ENCODE measurements around the gene ITPR1. TPM values are rescaled to one million over a fixed set of nuclear protein-coding genes. Genes with fewer than 3 reads are reported as not detected.

ITPR1 gene
- total RNA-seq, 1 donor from 2014 or later = 6.7 TPM

DNA sequence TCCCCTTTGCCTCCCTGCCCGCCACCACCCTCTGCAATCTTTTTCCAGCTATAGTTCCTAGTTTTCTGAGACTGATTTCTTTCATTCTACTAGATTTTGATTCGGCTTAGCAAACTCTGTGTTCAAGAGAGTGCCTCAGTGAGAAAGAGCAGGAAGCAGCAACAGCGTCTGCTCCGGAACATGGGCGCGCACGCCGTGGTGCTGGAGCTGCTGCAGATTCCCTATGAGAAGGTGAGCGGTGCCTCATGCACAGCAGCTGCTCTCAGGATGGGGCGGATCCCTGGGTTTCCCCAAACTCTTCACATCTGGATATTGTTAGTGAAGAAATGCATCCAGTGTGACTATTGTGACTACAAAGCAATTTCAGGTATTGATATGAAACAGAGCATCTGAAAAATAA, 191.8 kb downstream of the ITPR1 start:
- Mint-ChIP-seq H3K27ac (ENCODE audit: unreplicated experiment) (no peak overlapping the region), H3K27me3 (ENCODE audit: low read depth, unreplicated experiment) (no peaks in the 10 kb centered on the region), H3K4me3 (ENCODE audit: unreplicated experiment) (no peak overlapping the region), H3K36me3 (ENCODE audit: low read depth, unreplicated experiment) (peaks cover 7% of the 10 kb centered on the region), H3K9me3 (ENCODE audit: unreplicated experiment) (no peaks in the 10 kb centered on the region), H3K4me1 (ENCODE audit: low read depth, unreplicated experiment) (peaks cover 19% of the 10 kb centered on the region)
- FAIRE-seq = no peak
- no peak overlapping the region for H3K4me3 ChIP-seq (ENCODE audit: insufficient read depth, low read depth, low read length)
- no peak overlapping the region for H2AFZ ChIP-seq (ENCODE audit: low read depth, low read length)
- no peaks in the 10 kb centered on the region for H4K20me1 ChIP-seq (ENCODE audit: insufficient read depth, low read length)
- no peak for DNase-seq (ENCODE audit: low read depth)
- no peaks in the 10 kb centered on the region for H3K27me3 ChIP-seq (ENCODE audit: insufficient read depth, low read length)
- H3K79me2 ChIP-seq (ENCODE audit: insufficient read depth, low read length) = no peaks in the 10 kb centered on the region
- H3K4me1 ChIP-seq (ENCODE audit: insufficient read depth, low read length) = no peaks in the 10 kb centered on the region
- H3K9me3 ChIP-seq (ENCODE audit: insufficient read depth, low read depth, low read length) = no peaks in the 10 kb centered on the region
- TF ChIP-seq, protein P1, sequence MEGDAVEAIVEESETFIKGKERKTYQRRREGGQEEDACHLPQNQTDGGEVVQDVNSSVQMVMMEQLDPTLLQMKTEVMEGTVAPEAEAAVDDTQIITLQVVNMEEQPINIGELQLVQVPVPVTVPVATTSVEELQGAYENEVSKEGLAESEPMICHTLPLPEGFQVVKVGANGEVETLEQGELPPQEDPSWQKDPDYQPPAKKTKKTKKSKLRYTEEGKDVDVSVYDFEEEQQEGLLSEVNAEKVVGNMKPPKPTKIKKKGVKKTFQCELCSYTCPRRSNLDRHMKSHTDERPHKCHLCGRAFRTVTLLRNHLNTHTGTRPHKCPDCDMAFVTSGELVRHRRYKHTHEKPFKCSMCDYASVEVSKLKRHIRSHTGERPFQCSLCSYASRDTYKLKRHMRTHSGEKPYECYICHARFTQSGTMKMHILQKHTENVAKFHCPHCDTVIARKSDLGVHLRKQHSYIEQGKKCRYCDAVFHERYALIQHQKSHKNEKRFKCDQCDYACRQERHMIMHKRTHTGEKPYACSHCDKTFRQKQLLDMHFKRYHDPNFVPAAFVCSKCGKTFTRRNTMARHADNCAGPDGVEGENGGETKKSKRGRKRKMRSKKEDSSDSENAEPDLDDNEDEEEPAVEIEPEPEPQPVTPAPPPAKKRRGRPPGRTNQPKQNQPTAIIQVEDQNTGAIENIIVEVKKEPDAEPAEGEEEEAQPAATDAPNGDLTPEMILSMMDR (IDR thresholded peaks at IDR 0.05; ENCODE audit: insufficient read depth, low read depth, low read length) = no peak
- TF ChIP-seq EZH2 (IDR thresholded peaks at IDR 0.05; ENCODE audit: insufficient read depth, low read length) = no peak
- H3K36me3 ChIP-seq (ENCODE audit: insufficient read depth, low read length) = no peaks in the 10 kb centered on the region
- H3K9ac ChIP-seq (ENCODE audit: low read length) = no peak overlapping the region
- no peak overlapping the region for H3K4me2 ChIP-seq (ENCODE audit: low read length)
- no peak overlapping the region for H3K27ac ChIP-seq (ENCODE audit: low read depth, low read length)

DNA sequence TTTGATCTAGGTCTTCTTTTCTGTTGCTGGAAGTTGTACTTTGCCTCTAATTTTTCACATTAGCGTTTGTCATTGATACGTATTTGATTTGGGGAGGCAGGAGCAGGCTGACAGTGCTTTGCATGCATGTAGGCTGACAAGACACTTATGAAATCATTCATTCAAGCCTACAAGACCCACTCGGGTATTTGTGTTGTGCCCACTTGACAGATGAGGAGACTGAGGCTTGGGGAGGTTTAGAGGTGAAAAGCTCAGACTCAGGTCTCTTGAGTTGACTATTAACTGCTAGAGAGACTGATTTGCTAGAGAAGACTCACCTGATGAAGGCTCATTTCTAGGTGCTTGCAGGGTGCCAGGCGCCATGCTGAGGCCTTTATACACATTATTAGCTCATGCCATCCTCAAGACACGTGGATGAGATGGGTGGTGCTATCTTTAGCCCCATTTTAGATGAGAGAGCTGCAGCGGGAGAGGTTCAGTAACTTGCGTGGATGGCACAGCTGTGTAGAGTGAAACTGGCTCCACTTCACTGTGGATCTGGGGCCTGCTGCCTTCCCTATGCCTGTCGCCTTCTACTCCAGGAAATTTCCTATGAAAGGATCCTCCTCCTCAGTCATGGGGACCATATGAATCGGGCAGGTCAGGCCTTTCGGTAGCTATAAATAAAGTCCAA, 192.7 kb downstream of the ITPR1 start:
- Histone ChIP-seq H3K27ac (ENCODE audit: low read depth, low read length) (no peak overlapping the region), H3K4me2 (ENCODE audit: low read length) (no peak overlapping the region), H3K9ac (ENCODE audit: low read length) (no peak overlapping the region), H3K79me2 (ENCODE audit: insufficient read depth, low read length) (no peaks in the 10 kb centered on the region), H3K4me1 (ENCODE audit: insufficient read depth, low read length) (no peaks in the 10 kb centered on the region), H3K36me3 (ENCODE audit: insufficient read depth, low read length) (no peaks in the 10 kb centered on the region), H2AFZ (ENCODE audit: low read depth, low read length) (no peak overlapping the region), H3K4me3 (ENCODE audit: insufficient read depth, low read depth, low read length) (no peak overlapping the region), H3K27me3 (ENCODE audit: insufficient read depth, low read length) (no peaks in the 10 kb centered on the region), H4K20me1 (ENCODE audit: insufficient read depth, low read length) (no peaks in the 10 kb centered on the region), H3K9me3 (ENCODE audit: insufficient read depth, low read depth, low read length) (no peaks in the 10 kb centered on the region)
- H3K27me3 Mint-ChIP-seq (ENCODE audit: low read depth, unreplicated experiment) = no peaks in the 10 kb centered on the region
- no peak overlapping the region for H3K4me3 Mint-ChIP-seq (ENCODE audit: unreplicated experiment)
- TF ChIP-seq, protein P1 (IDR thresholded peaks at IDR 0.05; ENCODE audit: insufficient read depth, low read depth, low read length) = no peak
- no peak for TF ChIP-seq EZH2 (IDR thresholded peaks at IDR 0.05; ENCODE audit: insufficient read depth, low read length)
- H3K4me1 Mint-ChIP-seq (ENCODE audit: low read depth, unreplicated experiment) = peaks cover 13% of the 10 kb centered on the region
- H3K27ac Mint-ChIP-seq (ENCODE audit: unreplicated experiment) = no peak overlapping the region
- FAIRE-seq (no peak), DNase-seq (ENCODE audit: low read depth) (no peak)
- no peaks in the 10 kb centered on the region for H3K9me3 Mint-ChIP-seq (ENCODE audit: unreplicated experiment)
- H3K36me3 Mint-ChIP-seq (ENCODE audit: low read depth, unreplicated experiment) = peaks cover 10% of the 10 kb centered on the region

DNA sequence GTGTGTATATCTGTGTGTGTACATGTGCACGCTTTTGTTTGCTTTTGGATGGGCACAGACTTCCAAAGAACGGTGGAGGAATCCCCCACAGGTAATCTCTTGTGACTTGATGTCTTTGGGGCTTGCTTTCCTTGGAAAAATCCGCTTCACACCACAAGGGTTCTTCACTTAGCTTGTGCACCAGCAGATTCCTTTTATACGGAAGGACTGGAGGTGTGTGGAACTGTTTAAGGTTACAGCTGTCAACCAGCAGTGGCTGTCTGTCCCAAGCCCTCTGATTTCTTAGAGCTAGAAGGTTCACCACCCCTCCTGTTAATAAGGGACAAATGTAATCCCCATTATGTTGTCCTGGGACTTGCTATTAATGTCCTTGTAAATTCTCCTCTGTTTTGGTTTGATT, 193.5 kb downstream of the ITPR1 start:
- H2AFZ ChIP-seq (ENCODE audit: low read depth, low read length) = no peak overlapping the region
- H4K20me1 ChIP-seq (ENCODE audit: insufficient read depth, low read length) = no peaks in the 10 kb centered on the region
- TF ChIP-seq, protein P1 (IDR thresholded peaks at IDR 0.05; ENCODE audit: insufficient read depth, low read depth, low read length) = no peak
- TF ChIP-seq EZH2 (IDR thresholded peaks at IDR 0.05; ENCODE audit: insufficient read depth, low read length) = no peak
- no peaks in the 10 kb centered on the region for H3K27me3 ChIP-seq (ENCODE audit: insufficient read depth, low read length)
- no peaks in the 10 kb centered on the region for H3K79me2 ChIP-seq (ENCODE audit: insufficient read depth, low read length)
- H3K36me3 ChIP-seq (ENCODE audit: insufficient read depth, low read length) = no peaks in the 10 kb centered on the region
- Mint-ChIP-seq H3K27ac (ENCODE audit: unreplicated experiment) (no peak overlapping the region), H3K27me3 (ENCODE audit: low read depth, unreplicated experiment) (no peaks in the 10 kb centered on the region), H3K4me1 (ENCODE audit: low read depth, unreplicated experiment) (peaks cover 6% of the 10 kb centered on the region), H3K36me3 (ENCODE audit: low read depth, unreplicated experiment) (peaks cover 11% of the 10 kb centered on the region), H3K9me3 (ENCODE audit: unreplicated experiment) (no peaks in the 10 kb centered on the region), H3K4me3 (ENCODE audit: unreplicated experiment) (no peak overlapping the region)
- H3K4me1 ChIP-seq (ENCODE audit: insufficient read depth, low read length) = no peaks in the 10 kb centered on the region
- no peak overlapping the region for H3K4me2 ChIP-seq (ENCODE audit: low read length)
- no peak overlapping the region for H3K27ac ChIP-seq (ENCODE audit: low read depth, low read length)
- FAIRE-seq = no peak
- no peak overlapping the region for H3K4me3 ChIP-seq (ENCODE audit: insufficient read depth, low read depth, low read length)
- no peak for DNase-seq (ENCODE audit: low read depth)
- no peak overlapping the region for H3K9ac ChIP-seq (ENCODE audit: low read length)
- H3K9me3 ChIP-seq (ENCODE audit: insufficient read depth, low read depth, low read length) = no peaks in the 10 kb centered on the region
